NOMO-1 treated with DMSO at 0.1 percent for 48 hours (cell line): ENCODE measurements around the gene PPDPF.

ENCODE experiments used
- DNase-seq: peaks from one replicate; lab custom pipeline; 2025; ENCODE audit not compliant: unreplicated experiment; lab: John Stamatoyannopoulos, UW

PPDPF gene

DNA sequence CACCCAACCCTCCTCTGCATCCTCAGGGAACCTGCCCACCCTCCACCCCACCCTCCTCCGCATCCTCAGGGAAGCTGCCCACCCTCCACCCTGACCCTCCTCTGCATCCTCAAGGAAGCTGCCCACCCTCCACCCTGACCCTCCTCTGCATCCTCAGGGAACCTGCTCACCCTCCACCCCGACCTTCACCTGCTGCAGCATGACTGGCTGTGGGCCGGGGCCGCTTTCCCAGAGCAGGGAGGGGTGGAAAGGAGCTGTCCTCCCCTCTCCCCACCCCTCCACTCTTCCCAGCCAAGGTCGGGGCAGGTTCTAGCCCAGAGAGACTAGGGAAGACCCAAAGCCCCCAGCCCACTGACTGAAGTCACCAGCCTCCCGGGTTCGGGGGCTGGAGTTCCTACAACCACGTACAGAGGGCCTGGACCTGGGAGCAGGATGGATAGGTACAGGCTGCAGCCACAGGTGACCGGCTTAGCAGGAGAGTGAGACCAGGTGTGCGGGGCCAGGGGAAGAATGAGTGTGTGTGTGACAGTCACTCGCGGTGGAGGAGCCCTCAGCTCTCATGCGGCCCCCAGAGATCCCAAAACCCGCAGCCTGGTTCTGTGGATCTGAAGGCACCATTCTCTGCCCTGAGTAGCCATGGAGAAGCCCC, 33.3 kb upstream of the PPDPF start:
- DNase-seq: no peak

DNA sequence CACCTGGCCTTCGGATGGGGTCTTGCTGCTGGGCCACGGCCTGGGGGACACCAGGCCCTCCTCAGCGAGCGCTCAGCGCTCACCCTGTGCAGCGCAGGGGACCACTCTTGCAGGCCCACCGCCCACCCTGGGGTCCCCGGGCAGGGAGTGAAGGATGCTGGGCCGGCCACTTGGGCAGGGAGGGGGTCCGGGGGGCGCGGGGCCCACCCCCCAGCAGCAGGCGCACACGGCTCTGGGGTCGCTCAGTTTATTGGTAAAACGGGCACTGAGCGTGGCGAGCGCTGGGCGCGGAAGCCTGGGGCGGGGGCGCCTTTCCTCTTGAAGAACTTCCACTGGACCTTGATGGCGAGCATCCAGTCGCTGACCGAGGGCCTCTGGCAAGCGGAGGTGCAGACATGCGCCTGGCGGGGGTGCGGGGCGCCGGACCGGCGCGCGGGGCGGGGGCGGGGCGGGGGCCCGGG, 32.8 kb upstream of the PPDPF start:
- DNase-seq: no peak

DNA sequence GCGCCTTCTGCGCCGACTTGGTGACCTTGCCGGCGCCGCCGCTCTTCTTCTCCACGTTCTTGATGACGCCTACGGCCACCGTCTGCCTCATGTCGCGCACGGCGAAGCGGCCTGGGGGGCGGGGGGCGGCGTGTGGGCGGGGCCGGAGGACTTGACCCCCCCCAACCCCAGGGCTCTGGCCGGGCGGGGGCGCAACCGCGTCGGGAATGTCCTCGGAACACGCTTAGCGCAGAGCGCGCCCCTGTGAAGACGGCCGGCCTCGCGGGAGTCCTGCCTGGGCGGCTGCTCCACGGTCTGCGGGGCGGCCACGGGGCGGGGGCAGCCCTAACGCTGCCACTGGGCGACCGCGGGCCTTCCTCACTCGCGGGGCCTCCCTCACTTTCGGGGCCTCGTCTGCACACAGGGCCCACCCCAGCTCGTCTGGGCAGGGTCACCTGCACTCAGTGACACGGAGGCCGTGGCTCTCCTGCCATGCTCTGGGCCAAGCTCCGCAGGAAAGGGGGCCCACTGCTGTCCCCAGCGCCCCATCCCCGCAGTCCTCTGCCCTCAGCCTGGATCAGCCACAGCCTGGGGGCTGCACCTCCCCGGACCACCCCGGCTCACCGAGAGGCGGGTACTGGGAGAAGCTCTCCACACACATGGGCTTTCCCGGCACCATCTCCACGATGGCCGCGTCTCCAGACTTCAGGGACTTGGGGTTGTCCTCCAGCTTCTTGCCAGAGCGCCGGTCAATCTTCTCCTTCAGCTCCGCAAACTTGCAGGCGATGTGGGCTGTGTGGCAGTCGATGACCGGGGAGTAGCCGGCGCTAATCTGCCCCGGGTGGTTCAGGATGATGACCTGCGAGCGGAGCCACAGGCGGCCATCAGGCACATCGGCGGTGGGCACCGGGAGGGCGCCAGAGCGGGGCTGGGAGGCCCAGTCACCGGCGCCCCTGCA, 32.0 kb upstream of the PPDPF start:
- no peak for DNase-seq

DNA sequence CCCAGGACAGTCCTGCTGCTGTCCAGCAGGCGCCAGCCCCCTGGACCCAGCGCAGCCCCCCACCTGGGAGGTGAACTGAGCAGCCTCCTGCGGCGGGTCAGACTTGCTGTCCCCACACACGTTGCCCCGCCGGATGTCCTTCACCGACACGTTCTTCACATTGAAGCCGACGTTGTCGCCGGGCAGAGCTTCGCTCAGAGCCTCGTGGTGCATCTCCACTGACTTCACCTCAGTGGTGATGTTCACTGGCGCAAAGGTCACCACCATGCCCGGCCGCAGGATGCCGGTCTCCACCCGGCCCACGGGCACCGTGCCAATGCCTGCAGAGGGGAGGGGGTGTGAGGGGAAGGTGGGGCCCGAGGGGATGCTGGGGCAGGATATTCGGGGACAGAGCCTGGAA, 30.1 kb upstream of the PPDPF start:
- no peak for DNase-seq

DNA sequence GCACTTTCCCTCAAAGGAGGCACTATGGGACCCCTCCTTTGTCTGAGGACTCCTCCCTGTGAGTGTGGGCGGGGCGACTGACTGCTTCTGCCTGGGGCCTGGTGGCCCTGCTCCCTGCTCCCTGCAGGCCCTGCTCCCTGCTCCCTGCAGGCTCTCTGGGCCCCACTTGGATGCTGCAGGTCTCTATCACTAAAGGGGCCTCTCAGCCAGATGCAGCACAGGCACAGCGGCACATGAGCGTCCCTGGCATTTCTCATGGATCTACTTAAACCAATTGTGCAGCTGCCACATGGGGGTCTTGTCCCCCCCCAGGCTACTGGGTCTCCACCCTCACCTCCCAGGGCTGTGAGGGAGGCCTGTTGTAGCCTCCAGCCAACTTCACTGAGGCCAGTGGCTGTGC, 29.5 kb upstream of the PPDPF start:
- DNase-seq: no peak

DNA sequence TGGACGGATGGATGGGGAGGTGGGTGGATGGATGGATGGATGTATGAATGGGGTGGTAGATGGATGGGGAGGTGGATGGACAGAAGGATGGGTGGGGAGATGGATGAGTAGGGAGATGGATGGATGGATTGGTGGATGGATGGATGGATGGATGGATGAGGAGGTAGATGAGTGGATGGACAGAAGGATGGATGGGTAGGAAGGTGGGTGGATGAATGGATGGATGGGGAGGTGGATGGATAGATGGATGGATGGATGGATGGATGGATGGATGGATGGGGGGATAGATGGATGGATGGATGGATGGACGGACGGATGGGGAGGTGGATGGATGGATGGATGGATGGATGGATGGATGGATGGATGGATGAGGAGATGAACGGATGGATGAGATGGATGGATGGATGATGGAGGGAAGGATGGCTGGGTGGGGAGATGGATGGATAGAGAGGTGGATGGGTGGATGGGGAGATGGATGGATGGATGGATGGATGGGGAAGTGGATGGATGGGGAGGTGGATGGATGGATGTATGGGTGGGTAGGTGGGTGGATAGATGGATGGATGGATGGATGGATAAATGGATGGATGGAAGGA, 28.8 kb upstream of the PPDPF start:
- DNase-seq: no peak

DNA sequence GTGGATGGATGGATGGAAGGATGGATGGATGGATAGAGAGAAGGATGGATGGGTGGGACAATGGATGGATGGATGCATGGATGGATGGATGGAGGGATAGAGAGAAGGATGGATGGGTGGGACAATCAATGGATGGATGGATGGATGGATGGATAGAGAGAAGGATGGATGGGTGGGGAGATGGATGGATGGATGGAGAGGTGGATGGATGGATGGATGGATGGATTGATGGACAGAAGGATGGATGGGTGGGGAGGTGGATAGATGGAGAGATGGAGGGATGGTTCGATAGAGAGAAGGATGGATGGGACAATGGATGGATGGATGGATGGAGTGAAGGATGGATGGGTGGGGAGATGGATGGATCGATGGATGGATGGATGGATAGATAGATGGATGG, 28.0 kb upstream of the PPDPF start:
- no peak for DNase-seq

DNA sequence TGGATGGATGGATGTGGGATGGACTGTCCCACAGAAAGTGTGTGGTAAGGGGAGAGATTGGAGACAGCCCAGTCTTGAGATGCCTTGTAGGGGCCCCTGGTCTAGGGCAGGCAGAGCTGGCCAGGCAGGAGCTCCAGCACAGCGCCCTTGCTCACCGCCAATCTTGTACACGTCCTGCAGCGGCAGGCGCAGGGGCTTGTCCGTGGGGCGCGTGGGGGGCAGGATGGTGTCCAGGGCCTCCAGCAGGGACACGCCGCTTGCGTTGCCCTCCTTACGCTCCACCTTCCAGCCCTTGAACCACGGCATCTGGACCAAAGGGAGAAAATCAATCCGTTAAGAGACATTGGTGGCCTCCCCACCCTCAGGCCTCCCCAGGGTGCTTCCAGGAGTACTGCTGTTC, 27.6 kb upstream of the PPDPF start:
- no peak for DNase-seq

DNA sequence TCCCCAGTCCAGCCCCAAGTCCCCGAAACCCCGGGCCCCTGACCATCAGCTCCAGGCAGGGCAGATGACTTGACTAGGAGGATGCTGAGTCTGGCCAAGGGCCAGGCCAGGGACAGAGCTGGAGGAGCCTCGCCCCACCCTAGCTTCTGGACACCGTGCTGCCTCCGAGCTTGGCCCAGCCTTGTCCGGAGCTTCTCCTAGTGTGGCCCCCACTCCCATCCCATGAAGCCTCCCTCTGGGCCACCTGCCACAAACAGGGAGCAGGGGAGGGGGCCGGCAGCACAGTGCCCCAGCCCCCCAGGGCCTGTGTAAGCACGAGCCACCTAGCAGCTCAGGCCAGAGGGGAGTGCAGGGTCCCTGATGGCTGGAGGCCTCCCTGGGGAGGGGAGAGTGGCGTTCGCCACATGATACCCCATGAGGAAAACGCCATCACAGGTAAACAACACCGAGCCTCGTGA, 27.0 kb upstream of the PPDPF start:
- DNase-seq: no peak

DNA sequence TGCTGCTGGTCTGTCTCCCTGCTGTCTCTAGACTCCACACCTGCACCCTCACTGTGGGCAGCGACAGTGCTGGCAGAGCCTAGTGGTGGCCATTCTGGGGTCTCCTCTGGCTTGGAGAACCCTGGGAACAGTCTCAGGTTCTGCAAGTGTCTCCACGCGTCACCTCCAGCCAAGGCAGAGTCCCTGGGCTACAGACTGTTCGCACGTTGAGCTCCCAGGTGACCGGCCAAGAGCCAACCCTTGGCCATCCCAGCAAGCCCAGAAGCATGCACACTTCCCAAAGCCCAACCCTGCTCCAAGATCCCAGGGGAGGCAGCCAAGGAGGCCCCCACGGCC, 26.5 kb upstream of the PPDPF start:
- DNase-seq: no peak

DNA sequence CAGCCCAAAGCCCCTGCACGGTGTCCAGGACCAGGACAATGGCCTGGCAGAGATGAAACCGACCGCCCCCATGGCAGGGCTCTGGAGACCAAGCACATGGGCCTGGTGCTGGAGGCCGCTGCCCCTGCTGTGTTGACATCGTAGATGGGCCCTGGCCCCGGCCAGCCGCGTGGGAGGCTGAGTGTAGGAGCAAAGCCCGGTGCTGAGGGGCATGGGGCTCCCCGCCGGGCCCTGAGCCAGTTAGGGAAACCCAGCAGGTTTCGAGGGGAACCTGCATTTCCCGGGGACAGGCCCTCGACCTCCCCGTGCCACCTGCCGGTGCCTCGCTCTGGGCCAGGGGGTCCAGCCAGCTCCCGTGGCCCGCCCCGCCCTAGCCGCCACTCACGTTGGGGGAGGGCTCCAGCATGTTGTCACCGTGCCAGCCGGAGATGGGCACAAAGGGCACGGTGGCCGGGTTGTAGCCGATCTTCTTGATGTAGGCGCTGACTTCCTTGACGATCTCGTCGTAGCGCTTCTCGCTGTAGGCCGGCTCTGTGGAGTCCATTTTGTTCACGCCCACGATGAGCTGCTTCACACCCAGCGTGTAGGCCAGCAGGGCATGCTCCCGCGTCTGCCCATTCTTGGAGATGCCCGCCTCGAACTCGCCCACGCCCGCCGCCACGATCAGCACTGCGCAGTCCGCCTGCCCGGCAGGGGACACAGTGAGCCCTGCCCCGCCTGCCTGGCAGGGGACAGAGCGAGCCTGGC, 26.0 kb upstream of the PPDPF start:
- DNase-seq: no peak

DNA sequence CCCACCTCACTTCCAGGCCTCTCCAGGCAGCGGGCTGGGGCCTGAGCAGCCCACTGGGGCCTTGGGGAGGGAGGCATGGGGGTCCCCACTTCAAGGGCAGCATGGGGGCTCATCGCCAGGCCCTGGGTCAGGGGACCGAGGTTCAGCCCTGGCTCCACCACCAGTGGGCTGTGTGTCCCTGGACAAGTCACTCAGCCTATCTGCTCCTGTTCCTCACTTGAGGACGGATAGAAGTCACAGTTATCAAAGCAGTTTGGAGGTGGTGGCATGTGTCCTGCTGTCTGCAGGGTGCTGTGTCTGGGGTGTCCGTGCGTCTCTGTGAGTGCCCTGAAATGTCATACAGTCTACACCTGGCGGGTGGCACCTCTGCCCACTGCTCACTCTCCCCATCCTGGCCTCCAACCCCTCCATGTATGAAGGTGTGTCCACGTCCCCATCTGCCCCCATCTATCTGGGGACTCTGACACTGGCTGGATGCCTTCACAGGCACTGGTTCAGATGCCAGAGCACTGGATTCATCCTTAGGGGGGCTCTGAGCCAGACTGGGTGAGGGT, 25.3 kb upstream of the PPDPF start:
- DNase-seq: no peak

DNA sequence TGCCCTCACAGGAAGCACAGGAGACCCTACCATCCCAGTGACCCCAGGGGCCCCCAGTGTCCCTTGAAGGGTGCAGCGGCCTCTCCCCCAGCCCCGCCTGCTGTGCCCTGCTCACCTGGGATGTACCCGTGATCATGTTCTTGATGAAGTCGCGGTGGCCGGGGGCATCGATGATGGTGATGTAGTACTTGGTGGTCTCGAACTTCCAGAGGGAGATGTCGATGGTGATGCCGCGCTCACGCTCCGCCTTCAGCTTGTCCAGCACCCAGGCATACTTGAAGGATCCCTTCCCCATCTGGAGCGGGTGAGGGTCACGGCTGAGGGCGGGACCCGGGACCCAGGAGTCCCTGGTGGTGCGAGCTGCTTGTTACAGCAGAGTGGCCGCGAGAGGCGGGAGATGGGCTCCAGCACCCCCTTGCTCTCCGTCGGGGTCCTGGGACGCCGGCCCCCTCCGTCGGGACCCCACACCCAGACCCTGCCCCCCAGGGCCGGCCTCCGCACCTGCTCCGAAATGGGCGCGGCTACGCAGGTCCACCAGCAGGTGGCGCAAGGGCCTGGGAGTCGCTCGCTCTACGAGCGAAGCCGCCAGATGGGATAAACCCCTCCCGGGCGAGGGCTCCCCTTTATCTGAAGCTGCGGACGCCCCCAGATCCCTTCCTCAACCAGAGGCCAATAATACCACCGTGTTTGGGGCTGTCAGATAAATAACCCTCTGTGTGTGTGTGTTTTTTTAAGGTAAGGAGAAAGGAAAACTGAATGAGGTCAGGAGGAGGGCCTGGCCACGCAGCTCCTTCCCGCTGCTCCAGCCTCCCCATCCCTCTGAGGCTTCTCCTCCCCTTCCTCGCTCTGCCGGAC, 24.6 kb upstream of the PPDPF start:
- DNase-seq: peak; percentile 24

DNA sequence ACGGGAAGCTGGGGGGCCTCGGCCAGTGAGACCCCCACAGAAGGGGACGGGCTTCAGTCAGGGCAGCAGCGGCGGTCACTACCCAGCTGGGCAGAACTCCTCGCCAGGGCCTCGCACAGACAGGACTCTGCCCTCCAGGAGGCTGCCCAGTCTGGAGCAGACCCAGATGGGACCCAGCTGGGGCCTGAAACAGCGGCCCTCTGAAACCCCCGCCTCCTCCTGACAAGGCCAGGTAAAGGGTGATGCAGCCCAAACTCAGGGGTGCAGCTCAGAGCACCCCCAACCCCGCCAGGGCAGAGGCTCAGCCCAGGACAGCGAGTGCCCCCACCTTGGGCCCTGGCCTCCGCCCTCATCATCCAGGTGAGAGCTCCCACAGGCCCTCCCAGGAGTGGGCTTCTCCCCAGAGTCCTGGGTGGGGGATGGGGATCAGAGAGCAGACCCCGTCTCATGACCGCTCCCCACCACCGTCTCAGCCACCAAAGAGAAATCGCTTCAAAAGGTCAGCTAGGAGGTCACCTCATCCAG, 23.9 kb upstream of the PPDPF start:
- DNase-seq: no peak

DNA sequence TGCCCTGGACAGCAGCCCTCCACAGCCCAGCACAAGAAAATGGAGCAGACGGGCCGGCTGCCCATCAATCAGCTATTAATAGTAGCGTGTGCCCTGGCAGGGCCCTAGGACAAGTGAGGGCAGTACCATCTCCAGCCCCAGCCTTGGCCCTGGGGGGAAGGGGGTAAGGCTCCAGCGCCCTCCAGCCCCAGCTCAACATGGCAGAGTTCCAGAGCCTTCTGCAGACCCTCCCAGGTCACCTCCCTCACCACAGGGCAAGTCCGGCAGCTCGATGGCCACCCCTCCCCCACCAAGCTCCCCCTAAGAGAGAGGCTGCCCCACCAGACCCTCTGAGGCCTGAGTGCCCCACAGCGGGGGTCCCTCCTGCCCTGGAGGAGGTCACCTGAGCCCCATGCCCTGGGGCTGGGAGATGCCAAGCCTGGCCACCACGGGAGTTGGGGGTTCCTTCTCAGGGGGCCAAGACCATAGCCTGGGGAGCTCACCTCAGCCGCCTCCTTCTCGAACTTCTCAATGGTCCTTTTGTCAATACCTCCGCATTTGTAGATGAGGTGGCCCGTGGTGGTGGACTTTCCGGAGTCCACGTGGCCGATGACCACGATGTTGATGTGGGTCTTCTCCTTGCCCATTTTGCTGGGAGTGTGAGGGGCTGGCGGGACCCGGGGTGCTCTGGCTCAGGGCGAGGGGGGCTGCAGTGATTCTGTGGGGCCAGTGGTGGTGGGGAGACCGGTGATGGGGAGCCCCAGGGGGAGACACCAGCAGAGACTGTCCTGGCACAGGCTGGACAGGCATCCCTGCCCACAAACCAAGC, 23.2 kb upstream of the PPDPF start:
- DNase-seq: no peak

DNA sequence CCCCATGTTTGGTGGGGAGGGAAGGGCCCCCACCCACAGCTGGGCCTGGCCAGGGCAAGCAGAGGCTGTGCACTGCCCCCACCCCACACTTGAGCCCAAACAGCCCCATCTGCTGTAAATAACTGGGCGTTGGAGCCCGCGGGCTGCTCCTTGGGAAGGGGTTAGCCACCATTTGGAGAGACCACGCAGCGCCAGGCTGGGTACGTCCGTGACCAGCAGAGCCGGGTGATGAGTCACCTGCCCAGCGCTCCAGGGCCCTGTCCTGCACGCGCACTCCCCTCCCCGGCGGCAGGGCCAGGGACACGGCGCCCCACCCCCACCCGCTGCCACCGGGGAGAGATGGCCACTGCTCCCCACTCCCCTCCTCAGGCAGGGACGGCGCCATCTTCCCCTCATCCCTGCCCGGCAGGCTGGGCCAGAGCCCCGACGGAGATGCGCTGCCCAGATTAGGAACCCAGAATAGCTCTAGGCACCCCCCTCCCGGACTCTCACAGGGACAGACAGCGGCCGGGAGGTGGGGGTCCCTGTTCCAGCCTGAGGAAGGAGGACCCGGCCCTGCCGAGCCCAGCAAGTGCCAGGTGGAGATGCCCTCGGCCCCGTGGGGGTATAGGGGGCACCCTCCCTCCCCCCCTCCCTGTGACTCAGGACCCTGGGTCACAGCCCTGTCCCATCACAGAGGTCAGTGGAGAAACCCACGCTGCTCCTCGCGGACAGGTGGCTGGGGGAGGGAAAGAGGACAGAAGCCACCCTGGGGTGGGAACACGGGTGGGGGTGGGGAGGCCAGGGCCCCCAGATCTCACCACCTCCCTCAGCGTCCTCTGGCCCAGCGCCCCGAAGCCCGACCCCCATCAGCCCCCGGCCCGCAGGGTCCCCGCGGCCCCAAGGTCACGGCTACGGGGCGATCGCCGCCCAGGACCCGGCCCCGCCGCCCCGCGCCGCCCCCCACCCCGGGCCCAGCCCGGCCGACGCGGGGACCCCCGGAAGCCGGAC, 22.3 kb upstream of the PPDPF start:
- no peak for DNase-seq

DNA sequence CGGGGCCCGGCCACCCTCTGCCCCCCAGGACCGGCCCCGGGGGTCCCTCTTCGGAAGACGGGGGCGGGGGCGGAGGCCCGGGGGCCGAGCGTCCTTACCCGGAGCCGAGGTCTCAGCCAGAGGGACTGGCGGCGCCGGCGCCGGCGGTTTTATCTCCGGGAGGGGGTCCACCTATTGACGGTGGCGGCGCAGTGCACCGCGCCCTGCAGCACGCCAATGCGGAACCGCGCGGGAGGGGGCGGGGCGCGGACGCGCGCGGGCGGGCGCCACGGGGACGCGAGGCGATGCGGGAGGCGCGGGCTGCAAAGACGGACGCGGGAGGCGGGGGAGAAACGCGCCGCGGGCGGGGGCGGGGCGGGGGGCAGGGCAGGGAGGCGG, 21.6 kb upstream of the PPDPF start, which contains the start of gene EEF1A2:
TSS of gene EEF1A2 (minus strand) at position 124 of the 378 bp plus-strand sequence. CDS start 1,320 bp downstream, outside the sequence.
- DNase-seq: no peak
